ENCODE results near the gene SEC24D.

GRCh38 chr4:118745357-118745756 is 90.6 kb downstream of the SEC24D start:
- TF ChIP-seq CTCF (conservative IDR thresholded peaks at IDR 0.05; ENCODE audit: low read depth, low read length) = no peak
- no peak for TF ChIP-seq EZH2 (IDR thresholded peaks at IDR 0.05; ENCODE audit: borderline replicate concordance, low read depth, low read length, poor library complexity, severe bottlenecking)

Data from A673 (cell line).